Colonic mucosa (tissue), 4 donors: ENCODE data around the gene SNRPB. TPM values are rescaled to one million over a fixed set of nuclear protein-coding genes. Genes with fewer than 3 reads are reported as not detected.

Experiments
- DNase-seq: peaks from one replicate; pipeline ENCODE4 v3.0.0-alpha.2; 2020
- H3K27ac ChIP-seq: fragments of 200-600 bp; one replicate; pipeline ENCODE4 v1.8.0; 2021
- H3K27me3 ChIP-seq: fragments of 200-600 bp; one replicate; pipeline ENCODE4 v1.8.0; 2021
- H3K36me3 ChIP-seq: fragments of 200-600 bp; one replicate; pipeline ENCODE4 v1.8.0; 2021
- H3K4me1 ChIP-seq: fragments of 200-600 bp; one replicate; pipeline ENCODE4 v1.8.0; 2021; ENCODE audit warnings: mild to moderate bottlenecking
- H3K4me3 ChIP-seq: fragments of 200-600 bp; one replicate; pipeline ENCODE4 v1.8.0; 2021
- H3K9ac ChIP-seq, 2 donors: one replicate each; pipeline ENCODE4 v1.7.0; 2013; ENCODE audit warnings: control low read depth in 2 of 2, low read depth in 2 of 2, low read length in 2 of 2
- H3K9me3 ChIP-seq: fragments of 200-600 bp; one replicate; pipeline ENCODE4 v1.8.0; 2021
- intact Hi-C: fragments of 100-400 bp; cut with DNase I; formaldehyde crosslinking; loops from one replicate; pipeline ENCODE4 v1.14.1; 2022
- total RNA-seq, 2 donors: library from RNA; stranded (reverse); fragmentation: NEBNext Ultra II Directional in 1 of 2; extraction: Animal tissue kit (Norgen Biotek cat#: 25700) in 1 of 2; gene quantifications; one replicate each; pipeline ENCODE4 v1.2.1, GENCODE V29; 2021
- TF ChIP-seq, protein P1 (sequence below): fragments of 200-600 bp; IDR thresholded peaks from one replicate; pipeline ENCODE4 v1.8.0; 2022; ENCODE audit warnings: antibody characterized with exemption, mild to moderate bottlenecking
- donor health status: healthy.
- donor health status: DM: no; HTN: no; CAD: no.
- donor health status: DM: no; HTN: no; CAD: no.

The SNRPB gene
- total RNA-seq, 2 donors from 2014 or later, result 150 to 311 TPM

DNA sequence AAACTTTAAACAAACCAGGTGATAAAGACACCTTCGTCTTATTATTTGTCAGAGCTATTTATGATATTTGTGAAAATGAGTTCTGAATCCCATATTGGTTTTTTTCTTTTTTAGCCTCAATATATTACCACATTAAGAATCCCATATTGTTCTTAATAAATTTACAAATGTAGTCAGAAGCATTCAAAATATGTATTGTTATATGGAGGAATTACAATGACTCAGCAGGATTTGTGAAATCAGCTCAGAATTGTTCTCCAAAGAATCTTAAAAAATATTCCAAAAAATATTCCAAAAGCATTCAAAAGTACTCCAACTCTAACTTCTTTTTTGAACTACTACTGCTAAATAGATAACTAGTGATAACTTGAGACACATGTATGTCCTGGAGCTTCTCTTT, 44.6 kb upstream of the SNRPB start:
- H3K4me1 ChIP-seq, result no peaks in the 10 kb centered on the region
- intact Hi-C loops, result no loop called here
- H3K9ac ChIP-seq, result no peak overlapping the region
- DNase-seq, result no peak
- no peaks in the 10 kb centered on the region for H3K36me3 ChIP-seq
- H3K27ac ChIP-seq, result no peak overlapping the region
- no peaks in the 10 kb centered on the region for H3K27me3 ChIP-seq
- no peaks in the 10 kb centered on the region for H3K9me3 ChIP-seq
- no peak overlapping the region for H3K4me3 ChIP-seq
- TF ChIP-seq, protein P1, sequence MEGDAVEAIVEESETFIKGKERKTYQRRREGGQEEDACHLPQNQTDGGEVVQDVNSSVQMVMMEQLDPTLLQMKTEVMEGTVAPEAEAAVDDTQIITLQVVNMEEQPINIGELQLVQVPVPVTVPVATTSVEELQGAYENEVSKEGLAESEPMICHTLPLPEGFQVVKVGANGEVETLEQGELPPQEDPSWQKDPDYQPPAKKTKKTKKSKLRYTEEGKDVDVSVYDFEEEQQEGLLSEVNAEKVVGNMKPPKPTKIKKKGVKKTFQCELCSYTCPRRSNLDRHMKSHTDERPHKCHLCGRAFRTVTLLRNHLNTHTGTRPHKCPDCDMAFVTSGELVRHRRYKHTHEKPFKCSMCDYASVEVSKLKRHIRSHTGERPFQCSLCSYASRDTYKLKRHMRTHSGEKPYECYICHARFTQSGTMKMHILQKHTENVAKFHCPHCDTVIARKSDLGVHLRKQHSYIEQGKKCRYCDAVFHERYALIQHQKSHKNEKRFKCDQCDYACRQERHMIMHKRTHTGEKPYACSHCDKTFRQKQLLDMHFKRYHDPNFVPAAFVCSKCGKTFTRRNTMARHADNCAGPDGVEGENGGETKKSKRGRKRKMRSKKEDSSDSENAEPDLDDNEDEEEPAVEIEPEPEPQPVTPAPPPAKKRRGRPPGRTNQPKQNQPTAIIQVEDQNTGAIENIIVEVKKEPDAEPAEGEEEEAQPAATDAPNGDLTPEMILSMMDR, result no peak

DNA sequence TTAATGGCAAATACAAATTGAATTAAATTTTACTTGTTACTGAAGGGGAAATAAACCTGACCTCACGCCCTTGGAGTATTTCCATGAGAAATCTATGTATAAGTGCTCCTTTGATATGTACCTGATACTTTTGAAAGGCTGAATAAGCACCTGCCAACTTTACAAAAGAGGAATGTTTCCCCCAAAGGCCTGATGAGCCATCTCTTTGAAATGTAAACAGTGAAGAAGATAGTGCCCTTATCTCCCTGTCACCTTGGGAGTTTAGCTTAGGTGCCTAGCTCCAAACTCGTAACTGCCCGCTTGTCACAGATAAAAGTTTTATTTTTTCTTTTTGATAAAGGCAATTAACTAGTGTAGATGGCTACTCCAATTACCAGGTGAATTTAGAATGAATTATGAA, 39.2 kb upstream of the SNRPB start:
- no peaks in the 10 kb centered on the region for H3K9me3 ChIP-seq
- TF ChIP-seq, protein P1, result no peak
- no peaks in the 10 kb centered on the region for H3K27me3 ChIP-seq
- no peak overlapping the region for H3K4me3 ChIP-seq
- H3K4me1 ChIP-seq, result peaks cover 4% of the 10 kb centered on the region
- no peak overlapping the region for H3K27ac ChIP-seq
- no peak overlapping the region for H3K9ac ChIP-seq
- no peak for DNase-seq
- H3K36me3 ChIP-seq, result no peaks in the 10 kb centered on the region
- intact Hi-C loops, result no loop called here

DNA sequence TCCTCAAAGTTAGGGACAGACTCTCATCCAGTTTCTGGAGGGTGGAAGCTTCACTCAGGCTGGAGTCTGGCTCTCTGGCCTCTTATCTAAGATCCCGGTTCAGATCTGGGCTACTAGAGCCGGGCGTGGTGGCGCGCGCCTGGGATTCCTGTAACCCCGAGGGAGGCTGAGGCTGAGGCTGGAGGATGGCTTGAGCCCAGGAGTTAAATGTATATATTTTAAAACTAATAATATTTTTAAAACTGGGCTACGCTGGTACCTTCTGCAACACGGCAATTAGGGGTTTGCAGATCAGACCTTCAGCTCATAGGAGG, 38.8 kb upstream of the SNRPB start:
- H3K4me3 ChIP-seq, result peak overlapping the region; percentile 97
- no peaks in the 10 kb centered on the region for H3K27me3 ChIP-seq
- H3K4me1 ChIP-seq, result peaks cover 4% of the 10 kb centered on the region
- TF ChIP-seq, protein P1, result no peak
- H3K27ac ChIP-seq, result peak overlapping the region; percentile 71
- intact Hi-C loops, result no loop called here
- DNase-seq, result no peak
- no peaks in the 10 kb centered on the region for H3K9me3 ChIP-seq
- no peaks in the 10 kb centered on the region for H3K36me3 ChIP-seq
- H3K9ac ChIP-seq, result peak overlapping the region; percentile 31 to 90

DNA sequence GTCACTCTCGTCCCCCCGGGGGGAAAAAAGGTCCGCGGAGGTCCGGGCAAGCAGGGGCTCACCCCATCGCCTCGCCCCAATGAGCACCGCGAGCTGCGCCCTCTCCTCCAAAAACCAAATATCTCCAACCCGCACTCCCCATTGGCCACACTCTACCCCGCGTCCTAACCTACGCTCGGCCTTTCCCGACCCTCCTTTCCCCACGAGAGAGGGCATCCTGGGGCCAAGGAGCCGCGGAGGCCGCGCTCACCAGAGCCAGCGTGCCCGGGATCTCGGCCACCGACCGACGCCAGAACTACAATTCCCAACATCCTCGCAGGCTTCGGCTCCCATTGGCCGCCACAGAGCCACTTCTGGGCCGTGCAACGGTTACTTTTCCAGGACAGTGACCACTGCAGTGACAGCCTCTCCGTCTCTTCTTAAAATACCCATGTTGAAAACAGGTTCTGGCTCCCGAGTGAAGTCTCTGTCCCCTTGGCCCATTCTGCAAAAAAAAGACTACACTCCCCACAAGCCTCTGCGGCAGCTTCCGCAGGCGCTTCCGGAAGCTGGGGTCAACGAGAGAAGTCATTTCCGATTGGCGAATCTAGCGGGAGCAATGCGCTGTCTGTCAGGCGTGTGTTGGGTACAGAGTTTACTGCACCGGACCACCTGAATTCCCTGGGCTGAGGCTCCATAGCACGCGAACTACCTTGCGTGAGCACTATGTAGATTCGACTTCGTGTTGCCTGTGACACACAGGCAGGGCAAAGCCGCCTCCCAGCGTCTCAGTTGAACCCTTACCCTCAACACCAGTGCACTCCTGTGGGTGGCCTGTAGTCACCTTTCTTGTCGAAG, 38.3 kb upstream of the SNRPB start, which contains the start of gene ZNF343:
TSS of gene ZNF343 (minus strand) at position 285 of the 837 bp plus-strand sequence. CDS start 15,020 bp downstream, outside the sequence.
- peak; percentile 84 for DNase-seq
- H3K9me3 ChIP-seq, result no peaks in the 10 kb centered on the region
- H3K27ac ChIP-seq, result peak within 1 kb of the TSS; percentile 71
- TF ChIP-seq, protein P1, result no peak
- no peaks in the 10 kb centered on the region for H3K36me3 ChIP-seq
- peaks cover 4% of the 10 kb centered on the region for H3K4me1 ChIP-seq
- intact Hi-C loops, result no loop called here
- H3K9ac ChIP-seq, result peak within 1 kb of the TSS; percentile 83 to 90
- no peaks in the 10 kb centered on the region for H3K27me3 ChIP-seq
- peak within 1 kb of the TSS; percentile 97 for H3K4me3 ChIP-seq

DNA sequence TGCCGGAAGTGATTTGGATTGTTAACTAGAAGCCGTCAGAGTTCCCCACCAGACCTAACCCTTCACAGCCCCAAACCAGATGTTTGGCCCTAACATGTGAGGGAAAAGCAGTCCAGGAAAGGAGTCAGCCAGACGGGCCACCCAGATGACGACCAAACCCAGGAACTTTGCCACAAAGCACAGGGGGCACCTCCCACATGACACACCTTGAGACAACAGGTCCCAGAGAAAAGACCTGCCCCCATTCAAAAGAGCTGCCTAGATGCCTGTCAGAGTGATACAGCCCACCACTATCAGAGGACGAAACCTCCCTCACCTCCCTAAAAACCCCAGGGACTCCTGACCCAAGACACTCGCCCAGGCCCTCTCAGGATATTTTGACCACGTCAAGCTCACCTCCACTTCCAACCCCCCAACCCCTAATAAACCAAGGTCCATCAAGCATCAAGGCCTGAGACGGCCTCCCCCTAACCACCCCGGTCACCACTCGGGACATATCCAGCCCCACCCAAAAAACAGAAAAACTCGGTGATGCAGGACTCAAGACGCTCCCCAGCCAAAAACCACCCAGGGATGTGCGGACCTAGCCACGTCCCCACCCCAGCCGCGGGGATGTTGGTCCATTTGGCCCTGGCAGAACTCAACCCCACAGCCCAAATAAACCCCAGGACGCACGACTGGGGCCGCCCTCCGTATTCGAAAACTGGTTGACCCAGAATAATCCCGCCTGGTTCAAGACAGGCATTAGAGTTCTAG, 37.5 kb upstream of the SNRPB start:
- Histone ChIP-seq H3K27me3 (no peaks in the 10 kb centered on the region), H3K9ac (peak overlapping the region; percentile 83 to 90), H3K9me3 (no peaks in the 10 kb centered on the region), H3K27ac (peak overlapping the region; percentile 71), H3K4me1 (peaks cover 4% of the 10 kb centered on the region), H3K36me3 (no peaks in the 10 kb centered on the region), H3K4me3 (peak overlapping the region; percentile 97)
- TF ChIP-seq, protein P1, result no peak
- intact Hi-C loops, result no loop called here
- peak; percentile 44 for DNase-seq
